Endodermal cell (in vitro differentiated cells): ENCODE data around the gene FEZ2. TPM values are rescaled to one million over a fixed set of nuclear protein-coding genes. Genes with fewer than 3 reads are reported as not detected.

Experiments
- DNase-seq: peaks from one replicate; pipeline ENCODE4 v3.0.0-alpha.2; 2017
- H3K27ac ChIP-seq: 2 replicates; pipeline ENCODE4 v1.5.1; 2013; ENCODE audit warnings: mild to moderate bottlenecking, low read depth, low read length, moderate library complexity
- H3K27me3 ChIP-seq: 2 replicates; pipeline ENCODE4 v1.6.1; 2013; ENCODE audit warnings: mild to moderate bottlenecking, low read length, moderate library complexity; ENCODE audit not compliant: insufficient read depth, control insufficient read depth, poor library complexity, severe bottlenecking
- H3K36me3 ChIP-seq: 2 replicates; pipeline ENCODE4 v1.7.0; 2013; ENCODE audit warnings: mild to moderate bottlenecking, low read length, moderate library complexity; ENCODE audit not compliant: control insufficient read depth, insufficient read depth
- H3K4me1 ChIP-seq: one replicate; pipeline ENCODE4 v1.7.0; 2013; ENCODE audit warnings: low read length; ENCODE audit not compliant: control insufficient read depth, insufficient read depth
- H3K4me3 ChIP-seq: 2 replicates; pipeline ENCODE4 v1.5.1; 2013; ENCODE audit warnings: mild to moderate bottlenecking, low read length, moderate library complexity
- H3K9ac ChIP-seq: 2 replicates; pipeline ENCODE4 v1.6.1; 2013; ENCODE audit warnings: mild to moderate bottlenecking, low read length, moderate library complexity; ENCODE audit not compliant: poor library complexity, severe bottlenecking; ENCODE audit errors: extremely low read depth
- H3K9me3 ChIP-seq: 2 replicates; pipeline ENCODE4 v1.6.1; 2013; ENCODE audit warnings: mild to moderate bottlenecking, low read length, moderate library complexity; ENCODE audit not compliant: control insufficient read depth
- H3K27ac Mint-ChIP-seq: 2 replicates; pipeline ENCODE4 v1.8.0; 2020; ENCODE audit warnings: mixed read lengths
- H3K27me3 Mint-ChIP-seq: 2 replicates; pipeline ENCODE4 v1.8.0; 2021; ENCODE audit warnings: mild to moderate bottlenecking, mixed read lengths; ENCODE audit not compliant: insufficient read depth
- H3K36me3 Mint-ChIP-seq: 2 replicates; pipeline ENCODE4 v1.8.0; 2020; ENCODE audit warnings: low read depth, mixed read lengths
- H3K4me1 Mint-ChIP-seq: 2 replicates; pipeline ENCODE4 v1.8.0; 2020; ENCODE audit warnings: mixed read lengths
- H3K4me3 Mint-ChIP-seq: 2 replicates; pipeline ENCODE4 v1.8.0; 2020; ENCODE audit warnings: mild to moderate bottlenecking, moderate library complexity, mixed read lengths
- H3K9me3 Mint-ChIP-seq: 2 replicates; pipeline ENCODE4 v1.8.0; 2020; ENCODE audit warnings: mild to moderate bottlenecking, mixed read lengths
- WGBS, 2 experiments: methylation state at CpG; one replicate each; pipeline versions ENCODE4 v1.1.5 to v1.1.7; 2013; ENCODE audit warnings: missing lambda C conversion rate in 2 of 2, mixed read lengths in 1 of 2; ENCODE audit not compliant: insufficient coverage in 1 of 2, insufficient read length in 1 of 2; 5-methylcytosine and 5-hydroxymethylcytosine counted together
- total RNA-seq, 2 donors: library from RNA; stranded (reverse); fragmentation: NEBNext Ultra II Directional in 1 of 2; extraction: Animal tissue kit (Norgen Biotek cat#: 25700) in 1 of 2; gene quantifications; 2 replicates in 1 of 2; 3 replicates in 1 of 2; pipeline ENCODE4 v1.2.1, GENCODE V29; 2021
- TF ChIP-seq, protein P1 (sequence below): fragments of 200-600 bp; sonication (generic); conservative IDR thresholded peaks from 2 replicates; pipeline ENCODE4 v1.5.0; 2021; ENCODE audit warnings: antibody characterized with exemption, mild to moderate bottlenecking

FEZ2 gene
- total RNA-seq, 2 donors from 2014 or later = 30.0 to 37.3 TPM

- H3K27me3 Mint-ChIP-seq = no peaks in the 10 kb centered on the region
- Histone ChIP-seq H3K36me3 (peaks cover 70% of the 10 kb centered on the region), H3K27ac (no peak overlapping the region), H3K4me3 (no peak overlapping the region), H3K27me3 (no peaks in the 10 kb centered on the region), H3K4me1 (peaks cover 3% of the 10 kb centered on the region), H3K9ac (no peak overlapping the region), H3K9me3 (no peaks in the 10 kb centered on the region)
- H3K4me1 Mint-ChIP-seq = peaks cover 15% of the 10 kb centered on the region
- no peak overlapping the region for H3K4me3 Mint-ChIP-seq
- H3K9me3 Mint-ChIP-seq = no peaks in the 10 kb centered on the region
- TF ChIP-seq, protein P1, sequence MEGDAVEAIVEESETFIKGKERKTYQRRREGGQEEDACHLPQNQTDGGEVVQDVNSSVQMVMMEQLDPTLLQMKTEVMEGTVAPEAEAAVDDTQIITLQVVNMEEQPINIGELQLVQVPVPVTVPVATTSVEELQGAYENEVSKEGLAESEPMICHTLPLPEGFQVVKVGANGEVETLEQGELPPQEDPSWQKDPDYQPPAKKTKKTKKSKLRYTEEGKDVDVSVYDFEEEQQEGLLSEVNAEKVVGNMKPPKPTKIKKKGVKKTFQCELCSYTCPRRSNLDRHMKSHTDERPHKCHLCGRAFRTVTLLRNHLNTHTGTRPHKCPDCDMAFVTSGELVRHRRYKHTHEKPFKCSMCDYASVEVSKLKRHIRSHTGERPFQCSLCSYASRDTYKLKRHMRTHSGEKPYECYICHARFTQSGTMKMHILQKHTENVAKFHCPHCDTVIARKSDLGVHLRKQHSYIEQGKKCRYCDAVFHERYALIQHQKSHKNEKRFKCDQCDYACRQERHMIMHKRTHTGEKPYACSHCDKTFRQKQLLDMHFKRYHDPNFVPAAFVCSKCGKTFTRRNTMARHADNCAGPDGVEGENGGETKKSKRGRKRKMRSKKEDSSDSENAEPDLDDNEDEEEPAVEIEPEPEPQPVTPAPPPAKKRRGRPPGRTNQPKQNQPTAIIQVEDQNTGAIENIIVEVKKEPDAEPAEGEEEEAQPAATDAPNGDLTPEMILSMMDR = no peak
- WGBS, 2 experiments = 89 to 90% methylated on average over 2 of the region's 2 CpGs
- no peak overlapping the region for H3K27ac Mint-ChIP-seq
- peaks cover 65% of the 10 kb centered on the region for H3K36me3 Mint-ChIP-seq
- no peak for DNase-seq
Observed at GRCh38 chr2:36574560-36574959, 23.4 kb downstream of the FEZ2 start.

GRCh38 chr2:36573165-36573564, 24.8 kb downstream of the FEZ2 start:
- H3K4me3 Mint-ChIP-seq = no peak overlapping the region
- H3K4me1 ChIP-seq = peaks cover 3% of the 10 kb centered on the region
- DNase-seq = no peak
- peaks cover 19% of the 10 kb centered on the region for H3K4me1 Mint-ChIP-seq
- no peaks in the 10 kb centered on the region for H3K27me3 Mint-ChIP-seq
- no peaks in the 10 kb centered on the region for H3K9me3 Mint-ChIP-seq
- no peak overlapping the region for H3K4me3 ChIP-seq
- peaks cover 57% of the 10 kb centered on the region for H3K36me3 ChIP-seq
- no peaks in the 10 kb centered on the region for H3K9me3 ChIP-seq
- H3K36me3 Mint-ChIP-seq = peaks cover 51% of the 10 kb centered on the region
- no peak overlapping the region for H3K27ac Mint-ChIP-seq
- TF ChIP-seq, protein P1 = no peak
- H3K27ac ChIP-seq = no peak overlapping the region
- WGBS, 2 experiments = 100% methylated on average over 1 of the region's 1 CpG; no CpG with 5 or more reads in 1 of the 2 experiments
- H3K9ac ChIP-seq = no peak overlapping the region
- H3K27me3 ChIP-seq = no peaks in the 10 kb centered on the region

DNA sequence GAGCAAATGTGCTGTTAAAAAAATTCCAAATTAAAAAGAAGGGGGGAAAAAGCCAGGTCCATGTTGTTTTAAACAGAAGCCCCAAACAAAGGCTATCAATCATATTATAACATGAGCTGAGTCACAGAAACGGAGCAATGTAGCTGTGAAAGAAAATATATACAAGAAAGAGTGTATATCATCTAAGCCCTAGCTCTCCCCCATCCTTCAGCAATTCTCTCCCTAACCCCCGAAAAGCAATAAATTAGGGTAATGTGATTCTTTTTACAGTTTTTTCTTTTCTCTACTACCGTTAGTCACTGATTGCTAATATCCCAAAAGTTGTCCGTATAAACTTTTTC, 25.3 kb downstream of the FEZ2 start:
- TF ChIP-seq, protein P1 = no peak
- H3K4me3 ChIP-seq = no peak overlapping the region
- WGBS, 2 experiments = 82% methylated on average over 3 of the region's 4 CpGs; no CpG with 5 or more reads in 1 of the 2 experiments

More for the DNA sequence above, 25.3 kb downstream of the FEZ2 start:
- Histone ChIP-seq H3K27me3 (no peaks in the 10 kb centered on the region), H3K4me1 (peaks cover 3% of the 10 kb centered on the region), H3K27ac (peak overlapping the region; percentile 25), H3K36me3 (peaks cover 52% of the 10 kb centered on the region), H3K9me3 (no peaks in the 10 kb centered on the region), H3K9ac (no peak overlapping the region)
- DNase-seq = no peak
- Mint-ChIP-seq H3K4me1 (peaks cover 19% of the 10 kb centered on the region), H3K27ac (no peak overlapping the region), H3K4me3 (no peak overlapping the region), H3K9me3 (no peaks in the 10 kb centered on the region), H3K36me3 (peaks cover 50% of the 10 kb centered on the region), H3K27me3 (no peaks in the 10 kb centered on the region)
